HL-60 (cell line): ENCODE results near the gene TMEM198.

Experiments used
- DNase-seq, 2 experiments: peaks; one replicate each; pipeline ENCODE4 v3.0.0-alpha.2; 2010 to 2020; ENCODE audit warnings: low read depth in 1 of 2, low spot score in 1 of 2
- H3K27ac ChIP-seq: fragments of 250-450 bp; sonication (Bioruptor Pico); replicated peaks from 2 replicates; pipeline ENCODE4 v1.5.1; 2020; ENCODE audit warnings: mild to moderate bottlenecking, moderate library complexity
- H3K27me3 ChIP-seq: fragments of 250-450 bp; sonication (Bioruptor Pico); 2 replicates; pipeline ENCODE4 v1.5.1; 2021; ENCODE audit warnings: mild to moderate bottlenecking, moderate library complexity; ENCODE audit not compliant: insufficient read depth, poor library complexity, severe bottlenecking
- H3K4me3 ChIP-seq: replicated peaks from 2 replicates; pipeline ENCODE4 v1.5.1; 2011; ENCODE audit warnings: mild to moderate bottlenecking, control low read depth, low read length; ENCODE audit not compliant: insufficient read depth
- CTCF ChIP-seq: IDR thresholded peaks from one replicate; pipeline ENCODE4 v1.5.1; 2011; ENCODE audit warnings: low read length, control low read depth, inconsistent platforms; ENCODE audit not compliant: insufficient read depth
- GABPA ChIP-seq: IDR thresholded peaks from 2 replicates; pipeline ENCODE4 v1.6.1; 2012; ENCODE audit warnings: low read depth
- POLR2AphosphoS5 ChIP-seq: IDR thresholded peaks from 2 replicates; pipeline ENCODE4 v1.6.1; 2012; ENCODE audit warnings: low read depth
- SPI1 ChIP-seq: IDR thresholded peaks from 2 replicates; pipeline ENCODE4 v1.6.1; 2012; ENCODE audit warnings: low read depth, mild to moderate bottlenecking, borderline replicate concordance
- TF ChIP-seq, protein P1 (sequence below): IDR thresholded peaks from 2 replicates; pipeline ENCODE4 v1.6.1; 2012; ENCODE audit warnings: low read depth; ENCODE audit not compliant: insufficient replicate concordance

The TMEM198 gene

DNA sequence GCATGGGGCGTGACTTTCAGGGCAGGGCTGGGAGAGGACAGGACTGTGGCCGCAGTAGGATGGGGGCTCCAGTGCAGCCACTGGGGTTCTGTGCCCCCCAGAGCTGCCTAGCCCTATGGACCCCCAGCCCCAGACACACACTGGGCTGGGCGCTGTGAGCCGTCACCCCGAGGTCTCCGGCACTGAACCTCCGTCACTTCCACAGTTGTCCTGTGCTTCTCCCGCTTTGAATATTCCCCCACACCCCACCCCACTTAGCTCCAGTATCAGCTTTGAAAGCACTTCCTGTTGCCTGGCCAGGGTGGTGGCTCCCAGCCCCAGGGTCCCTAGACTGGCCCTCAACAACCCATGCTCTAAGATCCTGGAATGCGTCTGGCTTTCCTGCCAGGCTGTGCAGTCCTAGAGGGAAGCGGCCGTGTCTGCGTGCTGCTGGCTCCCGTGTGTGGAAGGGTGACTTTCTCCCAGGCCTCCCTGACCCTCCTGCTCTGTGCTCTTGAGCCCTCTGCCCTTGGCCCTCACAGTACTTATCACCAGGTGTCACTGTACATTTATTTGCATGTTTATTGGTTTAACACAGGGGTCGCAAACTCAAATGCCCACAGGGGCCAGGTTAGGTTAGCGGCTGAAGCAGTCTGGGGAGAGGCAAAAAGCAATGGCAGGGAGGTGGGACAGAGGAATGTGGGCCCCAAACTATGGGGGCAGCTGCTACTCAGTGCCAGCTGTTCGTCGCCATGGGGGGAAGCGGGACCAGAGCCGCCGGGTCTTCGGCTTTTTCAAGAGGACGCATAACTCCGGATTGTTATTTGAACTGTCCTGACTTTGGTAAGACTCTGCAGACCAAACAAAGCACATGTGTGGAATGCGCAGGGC is 17.6 kb downstream of the TMEM198 start:
- no peak overlapping the region for H3K4me3 ChIP-seq
- H3K27me3 ChIP-seq: no peaks in the 10 kb centered on the region
- DNase-seq: no peak
- no peak overlapping the region for H3K27ac ChIP-seq
- TF ChIP-seq POLR2AphosphoS5: no peak
- TF ChIP-seq CTCF: no peak
- no peak for TF ChIP-seq SPI1
- TF ChIP-seq, protein P1, sequence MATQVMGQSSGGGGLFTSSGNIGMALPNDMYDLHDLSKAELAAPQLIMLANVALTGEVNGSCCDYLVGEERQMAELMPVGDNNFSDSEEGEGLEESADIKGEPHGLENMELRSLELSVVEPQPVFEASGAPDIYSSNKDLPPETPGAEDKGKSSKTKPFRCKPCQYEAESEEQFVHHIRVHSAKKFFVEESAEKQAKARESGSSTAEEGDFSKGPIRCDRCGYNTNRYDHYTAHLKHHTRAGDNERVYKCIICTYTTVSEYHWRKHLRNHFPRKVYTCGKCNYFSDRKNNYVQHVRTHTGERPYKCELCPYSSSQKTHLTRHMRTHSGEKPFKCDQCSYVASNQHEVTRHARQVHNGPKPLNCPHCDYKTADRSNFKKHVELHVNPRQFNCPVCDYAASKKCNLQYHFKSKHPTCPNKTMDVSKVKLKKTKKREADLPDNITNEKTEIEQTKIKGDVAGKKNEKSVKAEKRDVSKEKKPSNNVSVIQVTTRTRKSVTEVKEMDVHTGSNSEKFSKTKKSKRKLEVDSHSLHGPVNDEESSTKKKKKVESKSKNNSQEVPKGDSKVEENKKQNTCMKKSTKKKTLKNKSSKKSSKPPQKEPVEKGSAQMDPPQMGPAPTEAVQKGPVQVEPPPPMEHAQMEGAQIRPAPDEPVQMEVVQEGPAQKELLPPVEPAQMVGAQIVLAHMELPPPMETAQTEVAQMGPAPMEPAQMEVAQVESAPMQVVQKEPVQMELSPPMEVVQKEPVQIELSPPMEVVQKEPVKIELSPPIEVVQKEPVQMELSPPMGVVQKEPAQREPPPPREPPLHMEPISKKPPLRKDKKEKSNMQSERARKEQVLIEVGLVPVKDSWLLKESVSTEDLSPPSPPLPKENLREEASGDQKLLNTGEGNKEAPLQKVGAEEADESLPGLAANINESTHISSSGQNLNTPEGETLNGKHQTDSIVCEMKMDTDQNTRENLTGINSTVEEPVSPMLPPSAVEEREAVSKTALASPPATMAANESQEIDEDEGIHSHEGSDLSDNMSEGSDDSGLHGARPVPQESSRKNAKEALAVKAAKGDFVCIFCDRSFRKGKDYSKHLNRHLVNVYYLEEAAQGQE: no peak
- TF ChIP-seq GABPA: no peak

DNA sequence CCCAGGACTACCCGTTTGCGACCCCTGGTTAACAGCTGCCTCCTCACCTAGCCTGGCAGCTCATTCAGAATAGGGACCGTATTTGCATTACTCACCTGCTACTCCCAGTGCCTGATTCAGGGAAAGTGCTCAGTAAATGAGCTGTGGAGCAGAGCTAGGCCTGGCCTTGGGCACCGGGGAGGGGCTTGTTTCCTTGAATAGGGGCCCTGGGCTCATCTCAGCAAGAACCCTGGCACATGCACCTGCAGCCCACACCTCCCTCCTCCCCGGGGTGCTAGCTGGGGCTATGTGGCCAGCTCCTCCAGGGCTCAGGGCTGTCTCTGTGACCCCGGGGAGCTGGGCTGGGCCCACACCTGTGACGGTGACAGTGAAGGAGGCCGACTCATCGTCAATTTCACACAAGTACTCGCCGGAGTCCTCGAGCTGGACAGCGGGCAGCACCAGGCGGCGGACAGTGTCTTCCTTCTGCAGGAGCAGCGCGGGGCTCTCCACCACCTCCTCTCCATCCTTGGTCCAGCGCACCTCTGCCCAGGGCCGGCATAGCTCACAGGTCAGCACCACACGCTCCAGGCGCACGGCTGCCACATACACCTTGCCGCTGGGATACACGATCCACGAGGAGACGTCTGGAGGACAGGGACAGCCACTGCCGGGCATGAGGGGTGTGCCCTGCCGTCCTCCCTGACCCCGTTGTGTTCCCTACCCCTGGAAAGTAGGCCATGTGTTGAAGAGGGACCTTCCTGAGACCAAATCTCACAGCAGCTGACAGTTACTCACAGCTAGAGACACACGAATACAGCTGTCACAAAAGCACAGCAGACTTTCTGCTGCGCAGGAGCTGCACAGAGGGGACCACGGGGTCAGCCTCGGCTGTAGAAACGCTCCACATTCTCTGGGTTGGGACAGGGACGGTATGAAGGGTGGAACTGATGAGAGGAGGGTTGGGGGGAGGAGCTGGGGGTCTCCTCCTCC is 18.5 kb downstream of the TMEM198 start:
- no peak for DNase-seq
- TF ChIP-seq CTCF (no peak), SPI1 (no peak), GABPA (no peak), POLR2AphosphoS5 (no peak)
- TF ChIP-seq, protein P1: no peak
- Histone ChIP-seq H3K27me3 (no peaks in the 10 kb centered on the region), H3K27ac (no peak overlapping the region), H3K4me3 (no peak overlapping the region)

GRCh38 chr2:219563271-219563928 is 19.6 kb downstream of the TMEM198 start:
- Histone ChIP-seq H3K27ac (no peak overlapping the region), H3K4me3 (no peak overlapping the region), H3K27me3 (no peaks in the 10 kb centered on the region)
- DNase-seq: no peak
- TF ChIP-seq POLR2AphosphoS5 (no peak), SPI1 (no peak), CTCF (no peak), GABPA (no peak)
- TF ChIP-seq, protein P1: no peak
